Mesendoderm (in vitro differentiated cells): ENCODE results near the gene STRA6.

Source experiments
- DNase-seq: peaks from one replicate; pipeline ENCODE4 v3.0.0; 2013
- H2AK5ac ChIP-seq: 2 replicates; pipeline ENCODE4 v1.6.1; 2013; ENCODE audit warnings: low read length, inconsistent platforms
- H2BK120ac ChIP-seq: 2 replicates; pipeline ENCODE4 v1.6.1; 2013; ENCODE audit warnings: low read depth, mild to moderate bottlenecking, low read length, moderate library complexity, mixed read lengths
- H2BK15ac ChIP-seq: replicated peaks from 2 replicates; pipeline ENCODE4 v1.6.1; 2013; ENCODE audit warnings: low read depth, mild to moderate bottlenecking, moderate library complexity
- H2BK5ac ChIP-seq: 2 replicates; pipeline ENCODE4 v1.6.1; 2013; ENCODE audit warnings: low read length, inconsistent platforms
- H3K18ac ChIP-seq: 2 replicates; pipeline ENCODE4 v1.6.1; 2013; ENCODE audit warnings: mild to moderate bottlenecking, low read length, mixed read lengths
- H3K23ac ChIP-seq: one replicate; pipeline ENCODE4 v1.6.1; 2013; ENCODE audit warnings: low read length
- H3K27ac ChIP-seq: 2 replicates; pipeline ENCODE4 v1.5.1; 2013; ENCODE audit warnings: low read depth, mild to moderate bottlenecking, inconsistent platforms, low read length, moderate library complexity
- H3K27me3 ChIP-seq: 2 replicates; pipeline ENCODE4 v1.6.1; 2013; ENCODE audit warnings: low read length, control low read depth, mild to moderate bottlenecking, inconsistent platforms; ENCODE audit not compliant: insufficient read depth, poor library complexity
- H3K36me3 ChIP-seq: 2 replicates; pipeline ENCODE4 v1.6.1; 2013; ENCODE audit warnings: low read length, inconsistent platforms; ENCODE audit not compliant: control insufficient read depth, insufficient read depth
- H3K4ac ChIP-seq: one replicate; pipeline ENCODE4 v1.6.1; 2013; ENCODE audit warnings: low read depth, mild to moderate bottlenecking, low read length, moderate library complexity
- H3K4me1 ChIP-seq: 2 replicates; pipeline ENCODE4 v1.6.1; 2013; ENCODE audit warnings: low read depth, low read length, inconsistent platforms; ENCODE audit not compliant: control insufficient read depth
- H3K4me2 ChIP-seq: 2 replicates; pipeline ENCODE4 v1.6.1; 2013; ENCODE audit warnings: low read length
- H3K4me3 ChIP-seq: 2 replicates; pipeline ENCODE4 v1.5.1; 2013; ENCODE audit warnings: mild to moderate bottlenecking, low read length
- H3K56ac ChIP-seq: one replicate; pipeline ENCODE4 v1.6.1; 2013; ENCODE audit warnings: low read length
- H3K79me1 ChIP-seq: 2 replicates; pipeline ENCODE4 v1.6.1; 2013; ENCODE audit warnings: low read length, inconsistent platforms
- H3K79me2 ChIP-seq: 2 replicates; pipeline ENCODE4 v1.6.1; 2013; ENCODE audit warnings: mild to moderate bottlenecking, low read length; ENCODE audit not compliant: control insufficient read depth, insufficient read depth
- H3K9ac ChIP-seq: 2 replicates; pipeline ENCODE4 v1.6.1; 2013; ENCODE audit warnings: low read length, inconsistent platforms
- H4K5ac ChIP-seq: one replicate; pipeline ENCODE4 v1.6.1; 2013; ENCODE audit warnings: low read length
- H4K8ac ChIP-seq: one replicate; pipeline ENCODE4 v1.6.1; 2013; ENCODE audit warnings: low read depth, mild to moderate bottlenecking, control low read depth, low read length, moderate library complexity
- WGBS: extraction: QIAGEN DNeasy Blood & Tissue Kit; methylation state at CpG from one replicate; pipeline ENCODE4 v1.1.7; 2013; ENCODE audit warnings: low lambda C conversion rate, missing lambda C conversion rate; ENCODE audit not compliant: insufficient coverage; ENCODE audit errors: extremely low coverage; 5-methylcytosine and 5-hydroxymethylcytosine counted together

The STRA6 gene

GRCh38 chr15:74239051-74239705, 36.6 kb upstream of the STRA6 start:
- no peak overlapping the region for H2BK5ac ChIP-seq
- H3K79me1 ChIP-seq = no peaks in the 10 kb centered on the region
- H2BK15ac ChIP-seq = no peak overlapping the region
- no peak overlapping the region for H3K9ac ChIP-seq
- no peak overlapping the region for H3K4me3 ChIP-seq
- peak overlapping the region; percentile 67 for H2AK5ac ChIP-seq
- no peak overlapping the region for H3K4me2 ChIP-seq
- no peak for DNase-seq
- H2BK120ac ChIP-seq = no peak overlapping the region
- H3K4me1 ChIP-seq = peaks cover 29% of the 10 kb centered on the region
- H4K5ac ChIP-seq = no peak overlapping the region
- H3K27me3 ChIP-seq = no peaks in the 10 kb centered on the region
- peak overlapping the region; percentile 63 for H3K56ac ChIP-seq
- no peak overlapping the region for H3K23ac ChIP-seq
- H4K8ac ChIP-seq = no peak overlapping the region
- no peak overlapping the region for H3K4ac ChIP-seq
- no peak overlapping the region for H3K27ac ChIP-seq
- WGBS = no CpG with 5 or more reads among the region's 6 CpGs
- no peak overlapping the region for H3K18ac ChIP-seq
- H3K36me3 ChIP-seq = no peaks in the 10 kb centered on the region
- no peaks in the 10 kb centered on the region for H3K79me2 ChIP-seq

- WGBS = no CpG with 5 or more reads among the region's 6 CpGs
- H3K23ac ChIP-seq = no peak within 1 kb of the TSS
- no peak within 1 kb of the TSS for H3K18ac ChIP-seq
- H4K5ac ChIP-seq = no peak within 1 kb of the TSS
- no peaks in the 10 kb centered on the region for H3K79me1 ChIP-seq
- no peak within 1 kb of the TSS for H4K8ac ChIP-seq
- no peak within 1 kb of the TSS for H3K9ac ChIP-seq
- H3K4me2 ChIP-seq = no peak within 1 kb of the TSS
- DNase-seq = no peak
- H3K27me3 ChIP-seq = no peaks in the 10 kb centered on the region
- H2BK15ac ChIP-seq = no peak within 1 kb of the TSS
- H3K79me2 ChIP-seq = no peaks in the 10 kb centered on the region
- no peak within 1 kb of the TSS for H2AK5ac ChIP-seq
- peaks cover 14% of the 10 kb centered on the region for H3K4me1 ChIP-seq
- H3K36me3 ChIP-seq = no peaks in the 10 kb centered on the region
- H3K27ac ChIP-seq = no peak within 1 kb of the TSS
- H2BK5ac ChIP-seq = no peak within 1 kb of the TSS
- no peak within 1 kb of the TSS for H3K56ac ChIP-seq
- H2BK120ac ChIP-seq = no peak within 1 kb of the TSS
- no peak within 1 kb of the TSS for H3K4me3 ChIP-seq
- no peak within 1 kb of the TSS for H3K4ac ChIP-seq
Observed at GRCh38 chr15:74235962-74236361, 33.4 kb upstream of the STRA6 start, which contains the start of gene CCDC33. Gene CCDC33 (plus strand): TSS chr15:74236326. CDS start chr15:74236720, 394 bp downstream.

- H3K27ac ChIP-seq = no peak overlapping the region
Observed at GRCh38 chr15:74234598-74234875, 31.9 kb upstream of the STRA6 start.

GRCh38 chr15:74233851-74234597, 31.4 kb upstream of the STRA6 start:
- Histone ChIP-seq H3K9ac (no peak overlapping the region), H2BK15ac (no peak overlapping the region), H3K27me3 (no peaks in the 10 kb centered on the region), H3K56ac (peak overlapping the region; percentile 38), H2BK5ac (no peak overlapping the region), H3K36me3 (no peaks in the 10 kb centered on the region), H3K4ac (no peak overlapping the region), H3K23ac (no peak overlapping the region), H3K27ac (no peak overlapping the region), H3K79me2 (no peaks in the 10 kb centered on the region), H4K8ac (no peak overlapping the region), H2AK5ac (no peak overlapping the region), H3K4me3 (no peak overlapping the region), H4K5ac (no peak overlapping the region), H3K4me2 (no peak overlapping the region), H3K18ac (no peak overlapping the region), H3K4me1 (peaks cover 4% of the 10 kb centered on the region), H3K79me1 (no peaks in the 10 kb centered on the region), H2BK120ac (no peak overlapping the region)
- no CpG with 5 or more reads among the region's 3 CpGs for WGBS
- DNase-seq = peak; percentile 48

More at GRCh38 chr15:74234598-74234875, 31.9 kb upstream of the STRA6 start:
- no peak overlapping the region for H3K4me2 ChIP-seq
- H3K4me3 ChIP-seq = no peak overlapping the region
- H3K79me1 ChIP-seq = no peaks in the 10 kb centered on the region
- H3K23ac ChIP-seq = no peak overlapping the region
- WGBS = no CpG with 5 or more reads among the region's 9 CpGs
- peaks cover 8% of the 10 kb centered on the region for H3K4me1 ChIP-seq
- H3K36me3 ChIP-seq = no peaks in the 10 kb centered on the region
- H3K9ac ChIP-seq = no peak overlapping the region
- H2BK15ac ChIP-seq = no peak overlapping the region
- no peaks in the 10 kb centered on the region for H3K79me2 ChIP-seq
- no peak overlapping the region for H2BK5ac ChIP-seq
- peak overlapping the region; percentile 1 for H3K56ac ChIP-seq
- H2AK5ac ChIP-seq = no peak overlapping the region
- H4K5ac ChIP-seq = no peak overlapping the region
- H4K8ac ChIP-seq = no peak overlapping the region
- DNase-seq = no peak
- no peak overlapping the region for H2BK120ac ChIP-seq
- no peak overlapping the region for H3K18ac ChIP-seq
- H3K4ac ChIP-seq = no peak overlapping the region
- no peaks in the 10 kb centered on the region for H3K27me3 ChIP-seq

GRCh38 chr15:74233373-74233772, 30.8 kb upstream of the STRA6 start:
- Histone ChIP-seq H2BK5ac (no peak overlapping the region), H3K27ac (no peak overlapping the region), H3K79me1 (no peaks in the 10 kb centered on the region), H3K36me3 (no peaks in the 10 kb centered on the region), H3K79me2 (no peaks in the 10 kb centered on the region), H3K4me2 (no peak overlapping the region), H3K4me1 (peaks cover 6% of the 10 kb centered on the region), H3K4ac (no peak overlapping the region), H2BK120ac (no peak overlapping the region), H3K4me3 (no peak overlapping the region), H4K5ac (no peak overlapping the region), H3K23ac (no peak overlapping the region), H2BK15ac (no peak overlapping the region), H4K8ac (no peak overlapping the region), H3K9ac (no peak overlapping the region), H3K18ac (no peak overlapping the region), H2AK5ac (no peak overlapping the region), H3K27me3 (no peaks in the 10 kb centered on the region), H3K56ac (peak overlapping the region; percentile 6)
- WGBS = no CpG with 5 or more reads among the region's 6 CpGs
- no peak for DNase-seq
